Kidney epithelial cell (primary cell): ENCODE data around the gene MEGF11. TPM values are rescaled to one million over a fixed set of nuclear protein-coding genes. Genes with fewer than 3 reads are reported as not detected.

ENCODE experiments used
- DNase-seq: peaks from one replicate; pipeline ENCODE4 v3.0.0-alpha.2; 2010; ENCODE audit warnings: low read depth
- H3K27me3 ChIP-seq: 2 replicates; pipeline ENCODE4 v1.6.0; 2011; ENCODE audit warnings: low read length; ENCODE audit not compliant: control insufficient read depth, insufficient read depth
- H3K36me3 ChIP-seq: 2 replicates; pipeline ENCODE4 v1.5.1; 2011; ENCODE audit warnings: low read length; ENCODE audit not compliant: control insufficient read depth, insufficient read depth
- H3K4me3 ChIP-seq: 2 replicates; pipeline ENCODE4 v1.5.1; 2011; ENCODE audit warnings: low read depth, mild to moderate bottlenecking, control low read depth, low read length
- total RNA-seq: library from RNA; depleted of rRNA; stranded (reverse); fragments of >200 nt; gene quantifications from 2 replicates; pipeline ENCODE4 v1.2.3, GENCODE V29; 2015
- TF ChIP-seq, protein P1 (sequence below): IDR thresholded peaks from 2 replicates; pipeline ENCODE4 v1.5.1; 2011; ENCODE audit warnings: mild to moderate bottlenecking, moderate library complexity, low read length, control low read depth, inconsistent platforms; ENCODE audit not compliant: insufficient read depth, poor library complexity, severe bottlenecking

MEGF11 gene
- total RNA-seq, 1 donor from 2014 or later: 0.63 TPM

DNA sequence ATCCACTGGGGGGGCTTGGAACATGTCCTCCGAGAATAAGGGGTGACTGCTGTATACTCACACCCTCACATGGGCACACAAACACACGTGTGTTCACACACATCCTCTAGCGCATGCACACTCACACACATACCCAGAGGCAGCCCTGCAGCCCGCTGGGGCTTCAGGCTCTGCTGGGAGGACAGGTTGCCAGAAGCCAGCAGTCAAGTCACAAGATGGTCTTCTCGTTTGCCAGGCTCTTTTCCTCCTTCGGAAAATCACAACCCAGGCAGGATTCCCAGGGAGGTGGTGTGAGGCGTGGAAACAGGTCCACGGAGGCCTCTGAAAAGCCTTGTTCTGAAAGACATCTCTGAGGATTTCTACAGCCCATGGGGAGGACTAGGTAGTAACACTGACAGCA is 26.8 kb downstream of the MEGF11 start:
- no peaks in the 10 kb centered on the region for H3K27me3 ChIP-seq
- no peak overlapping the region for H3K4me3 ChIP-seq
- H3K36me3 ChIP-seq: no peaks in the 10 kb centered on the region
- DNase-seq: no peak
- TF ChIP-seq, protein P1, sequence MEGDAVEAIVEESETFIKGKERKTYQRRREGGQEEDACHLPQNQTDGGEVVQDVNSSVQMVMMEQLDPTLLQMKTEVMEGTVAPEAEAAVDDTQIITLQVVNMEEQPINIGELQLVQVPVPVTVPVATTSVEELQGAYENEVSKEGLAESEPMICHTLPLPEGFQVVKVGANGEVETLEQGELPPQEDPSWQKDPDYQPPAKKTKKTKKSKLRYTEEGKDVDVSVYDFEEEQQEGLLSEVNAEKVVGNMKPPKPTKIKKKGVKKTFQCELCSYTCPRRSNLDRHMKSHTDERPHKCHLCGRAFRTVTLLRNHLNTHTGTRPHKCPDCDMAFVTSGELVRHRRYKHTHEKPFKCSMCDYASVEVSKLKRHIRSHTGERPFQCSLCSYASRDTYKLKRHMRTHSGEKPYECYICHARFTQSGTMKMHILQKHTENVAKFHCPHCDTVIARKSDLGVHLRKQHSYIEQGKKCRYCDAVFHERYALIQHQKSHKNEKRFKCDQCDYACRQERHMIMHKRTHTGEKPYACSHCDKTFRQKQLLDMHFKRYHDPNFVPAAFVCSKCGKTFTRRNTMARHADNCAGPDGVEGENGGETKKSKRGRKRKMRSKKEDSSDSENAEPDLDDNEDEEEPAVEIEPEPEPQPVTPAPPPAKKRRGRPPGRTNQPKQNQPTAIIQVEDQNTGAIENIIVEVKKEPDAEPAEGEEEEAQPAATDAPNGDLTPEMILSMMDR: no peak

DNA sequence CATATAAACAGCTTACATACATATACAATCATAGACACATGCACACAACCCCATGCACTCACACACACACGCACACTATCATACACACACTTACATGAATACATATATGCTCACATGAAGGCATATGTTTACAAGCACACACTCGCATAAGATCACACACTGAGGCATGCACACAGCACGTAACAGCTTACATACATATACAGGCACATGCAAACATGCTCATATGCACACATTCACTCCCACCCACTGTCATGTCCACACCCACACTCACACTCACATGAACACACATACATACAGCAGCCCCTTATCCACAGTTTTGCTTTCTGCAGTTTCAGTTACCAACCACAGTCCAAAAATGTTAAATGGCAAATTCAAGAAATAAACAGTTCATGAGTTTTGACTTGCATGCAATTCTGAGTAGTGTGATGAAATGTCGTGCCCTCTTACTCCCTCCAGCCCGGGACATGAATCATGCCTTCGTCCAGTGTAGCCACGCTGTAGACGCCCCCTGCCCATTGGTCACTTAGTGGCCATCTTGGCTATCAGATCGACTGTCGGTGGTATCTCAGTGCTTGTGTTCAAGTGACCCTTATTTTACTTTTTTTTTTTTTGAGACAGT is 27.8 kb downstream of the MEGF11 start:
- H3K36me3 ChIP-seq: no peaks in the 10 kb centered on the region
- no peak for DNase-seq
- TF ChIP-seq, protein P1: no peak
- no peak overlapping the region for H3K4me3 ChIP-seq
- H3K27me3 ChIP-seq: no peaks in the 10 kb centered on the region

DNA sequence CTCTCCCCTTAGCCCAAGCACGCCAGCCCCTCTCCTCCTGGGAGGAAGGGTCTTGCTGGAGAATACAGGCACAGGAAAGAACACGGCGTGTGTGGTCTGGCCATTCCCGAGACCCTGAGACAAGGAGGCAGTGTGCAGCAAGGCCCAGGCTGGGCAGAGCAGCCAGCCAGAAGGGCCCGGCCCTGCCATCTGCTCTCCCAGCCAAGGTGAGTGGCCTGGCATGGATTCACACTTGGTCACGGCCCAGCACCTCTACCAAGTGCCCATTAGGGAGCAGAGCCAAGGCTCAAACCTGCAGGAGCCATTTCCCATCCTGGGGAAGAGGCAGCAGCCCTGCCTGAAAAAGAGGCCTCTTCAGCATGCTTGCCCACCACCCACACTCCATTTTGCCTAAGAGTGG is 28.6 kb downstream of the MEGF11 start:
- Histone ChIP-seq H3K36me3 (no peaks in the 10 kb centered on the region), H3K4me3 (no peak overlapping the region), H3K27me3 (no peaks in the 10 kb centered on the region)
- TF ChIP-seq, protein P1: no peak
- no peak for DNase-seq

DNA sequence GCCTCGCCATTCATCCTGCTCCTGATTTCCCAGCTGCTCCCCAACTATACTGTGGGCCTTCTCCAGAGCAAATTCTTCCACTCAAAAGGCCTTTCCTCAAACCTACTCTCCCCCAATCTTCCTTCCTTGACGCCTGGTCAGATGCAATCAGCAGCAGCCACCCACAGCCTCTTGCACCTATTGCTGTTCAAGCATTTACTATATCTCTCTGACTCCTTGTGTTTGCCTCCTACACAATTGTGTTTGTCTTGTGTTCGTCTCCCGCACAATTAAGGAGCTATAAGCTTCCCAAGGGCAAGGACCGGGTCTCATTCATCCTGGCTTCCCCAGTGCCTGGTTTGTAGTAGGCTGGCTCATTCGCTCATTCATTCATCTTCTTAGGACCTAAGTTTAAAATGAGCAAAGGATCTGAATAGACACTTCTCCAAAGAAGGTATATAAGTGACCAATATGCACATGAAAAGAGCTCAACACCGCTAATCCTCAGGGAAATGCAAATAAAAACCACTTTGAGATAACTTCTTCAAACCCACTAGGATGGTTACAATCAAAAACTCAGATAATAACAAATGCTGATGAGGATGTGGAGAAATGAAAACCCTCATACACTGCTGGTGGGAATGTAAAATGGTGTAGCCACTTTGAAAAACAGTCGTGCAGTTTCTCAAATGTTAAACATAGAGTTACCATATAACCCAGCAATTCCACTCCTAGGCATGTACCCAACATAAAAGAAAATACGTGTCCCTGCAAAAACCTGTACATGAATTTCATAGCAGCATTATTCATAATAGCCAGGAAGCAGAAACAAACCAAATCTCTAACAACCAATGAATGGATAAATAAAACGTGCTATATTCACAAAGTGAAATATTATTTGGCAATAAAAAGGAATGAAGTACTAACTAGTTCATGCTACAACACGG is 31.0 kb downstream of the MEGF11 start:
- no peaks in the 10 kb centered on the region for H3K36me3 ChIP-seq
- DNase-seq: no peak
- no peak overlapping the region for H3K4me3 ChIP-seq
- TF ChIP-seq, protein P1: no peak
- no peaks in the 10 kb centered on the region for H3K27me3 ChIP-seq

DNA sequence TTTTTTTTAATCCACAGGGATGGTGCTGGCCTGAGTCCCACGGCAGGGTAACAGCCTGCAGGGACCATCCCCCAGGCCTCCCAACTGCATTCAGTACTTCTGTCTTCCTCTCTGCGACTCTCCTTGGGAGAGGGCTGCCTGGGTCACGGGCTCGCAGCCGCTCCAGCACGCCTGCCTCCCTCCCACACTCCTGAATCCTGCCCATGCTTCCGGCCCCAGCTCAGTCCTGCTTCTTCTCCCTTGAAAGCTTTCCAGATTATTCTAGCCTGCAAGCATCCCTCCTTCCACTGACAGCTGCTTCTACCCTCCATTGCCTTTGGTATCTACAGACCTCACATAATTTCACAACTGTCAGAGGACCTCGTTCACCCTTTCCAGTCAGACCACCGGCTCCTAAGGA is 32.4 kb downstream of the MEGF11 start:
- DNase-seq: no peak

More for the DNA sequence above, 32.4 kb downstream of the MEGF11 start:
- H3K27me3 ChIP-seq: peaks cover 2% of the 10 kb centered on the region
- no peak overlapping the region for H3K4me3 ChIP-seq
- H3K36me3 ChIP-seq: no peaks in the 10 kb centered on the region
- TF ChIP-seq, protein P1: no peak
